ENCODE measurements around the gene LEP.

DNA sequence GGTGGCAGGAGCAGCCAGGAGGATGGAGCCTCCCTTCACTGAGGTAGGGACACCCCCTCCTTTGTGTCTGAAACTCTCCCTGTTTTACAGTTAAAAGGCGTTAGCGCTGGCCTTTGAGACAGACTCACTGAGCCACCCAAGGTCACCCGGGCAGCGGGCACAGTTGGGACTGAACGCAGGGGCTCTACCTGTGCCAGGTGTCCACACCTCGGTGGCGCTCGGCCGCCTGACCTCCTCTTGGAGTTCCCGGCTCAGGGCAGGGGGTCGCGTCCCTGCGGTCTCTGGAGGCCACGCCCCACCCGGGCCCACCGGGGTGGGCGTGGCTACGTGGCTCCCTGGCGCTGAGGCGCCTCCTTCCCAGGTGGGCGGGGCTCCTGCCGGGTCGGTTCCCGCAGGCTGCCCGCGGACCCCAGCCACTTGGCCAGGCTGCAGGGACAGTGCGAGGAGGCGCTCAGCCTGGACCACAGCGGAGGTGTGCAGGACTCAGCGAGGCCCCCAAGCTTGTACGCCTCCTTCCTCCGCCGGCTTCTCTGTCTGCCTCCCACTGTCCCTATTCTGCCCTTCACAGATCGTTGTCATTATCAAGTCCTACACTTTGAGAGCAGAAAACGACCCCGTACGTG lies 39.9 kb upstream of the LEP start:
- TF ChIP-seq CTCF (IDR thresholded peaks at IDR 0.05; ENCODE audit: low read depth, low read length, poor library complexity, severe bottlenecking) (no peak), EZH2phosphoT487 (IDR thresholded peaks at IDR 0.05; ENCODE audit: borderline replicate concordance, low read length) (no peak)

Data from DOHH2 (cell line).